Hippocampal formation (tissue), 2 donors: ENCODE measurements around the gene SLC18A2.
"Not testable (repeated sequence)": the region's sequence is repeated elsewhere in the genome, so short reads cannot be mapped to it uniquely, and the experiment has no call there.

ENCODE experiments used
- DNase-seq, 2 donors: peaks; one replicate each; lab custom pipeline; 2025; lab: John Stamatoyannopoulos, UW

Gene SLC18A2

GRCh38 chr10:117262903-117263293 lies 22.0 kb downstream of the SLC18A2 start:
- no peak for DNase-seq

- DNase-seq: no peak
These were observed 23.9 kb downstream of the SLC18A2 start for GRCh38 chr10:117264782-117265181.

DNA sequence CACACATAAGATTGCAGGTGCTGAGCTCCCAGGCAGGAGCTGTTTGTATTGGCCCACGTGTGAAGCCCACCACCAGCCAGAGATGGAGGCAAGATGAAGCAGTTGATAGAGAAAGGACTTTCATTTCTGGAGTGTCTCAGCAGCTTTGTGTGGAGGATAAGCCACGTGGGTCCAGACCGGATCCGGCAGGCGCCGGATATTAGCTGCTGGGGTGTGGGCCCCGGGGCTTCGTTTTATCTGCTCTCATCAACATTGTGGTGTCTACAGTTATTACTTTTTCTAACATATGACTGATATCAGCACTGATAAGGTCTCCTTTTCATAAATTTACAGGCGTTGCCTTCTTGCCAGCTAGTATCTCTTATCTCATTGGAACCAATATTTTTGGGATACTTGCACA lies 25.5 kb downstream of the SLC18A2 start:
- DNase-seq: no peak

DNA sequence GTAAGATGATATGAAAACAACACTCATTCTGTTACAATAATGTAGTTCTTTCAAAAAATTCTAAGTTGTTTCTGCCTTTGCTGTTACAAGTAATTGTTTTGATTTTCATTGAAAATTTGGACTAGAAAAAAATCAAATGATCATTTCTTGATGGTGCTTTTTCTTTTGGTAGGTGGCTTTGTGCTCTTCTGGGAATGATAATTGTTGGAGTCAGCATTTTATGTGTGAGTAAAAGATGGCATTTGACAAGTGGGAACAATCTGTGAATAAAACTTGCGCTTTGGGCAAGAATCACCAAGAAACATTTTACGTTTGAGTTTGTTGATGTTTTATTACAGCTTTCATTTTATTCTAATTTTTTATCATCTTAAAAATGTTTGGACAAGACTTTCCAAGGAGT lies 25.9 kb downstream of the SLC18A2 start:
- no peak for DNase-seq

GRCh38 chr10:117268258-117268657 lies 27.3 kb downstream of the SLC18A2 start:
- no peak for DNase-seq

DNA sequence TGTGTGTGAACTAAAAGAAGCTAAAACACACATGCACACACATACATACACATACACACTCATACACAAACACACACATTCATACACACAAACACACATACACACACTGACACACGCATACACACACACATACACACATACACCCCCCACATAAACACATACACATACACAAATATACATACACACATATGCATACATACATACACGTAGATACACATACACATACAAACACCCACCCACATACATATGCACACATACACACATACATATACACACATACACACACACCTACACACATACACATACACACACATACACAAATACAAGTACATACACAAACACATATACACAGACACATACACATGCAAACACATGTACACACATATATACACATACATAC lies 28.0 kb downstream of the SLC18A2 start:
- no peak for DNase-seq

DNA sequence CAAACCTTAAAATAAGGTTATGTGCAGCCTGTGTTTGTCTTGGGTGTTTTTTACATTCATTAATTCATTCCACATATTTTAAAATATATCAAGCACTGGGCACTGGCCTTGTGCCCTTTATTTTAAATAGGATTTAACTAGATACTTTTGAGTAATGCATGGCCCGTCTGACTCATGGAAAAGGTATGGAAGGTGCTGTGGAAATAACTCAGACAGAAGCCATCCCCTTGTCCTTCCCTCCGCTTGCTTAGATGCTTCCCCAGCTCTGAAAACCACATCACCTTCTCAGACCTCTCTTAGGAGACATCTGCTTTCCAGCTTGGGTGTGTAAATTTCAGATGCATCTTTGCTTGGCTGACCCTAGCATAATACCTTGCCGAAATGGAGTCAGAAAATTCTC lies 30.5 kb downstream of the SLC18A2 start:
- DNase-seq: no peak

GRCh38 chr10:117272195-117273076 lies 31.5 kb downstream of the SLC18A2 start:
- DNase-seq: no peak

- DNase-seq: no peak
These were observed 33.1 kb downstream of the SLC18A2 start for GRCh38 chr10:117273980-117274379.

DNA sequence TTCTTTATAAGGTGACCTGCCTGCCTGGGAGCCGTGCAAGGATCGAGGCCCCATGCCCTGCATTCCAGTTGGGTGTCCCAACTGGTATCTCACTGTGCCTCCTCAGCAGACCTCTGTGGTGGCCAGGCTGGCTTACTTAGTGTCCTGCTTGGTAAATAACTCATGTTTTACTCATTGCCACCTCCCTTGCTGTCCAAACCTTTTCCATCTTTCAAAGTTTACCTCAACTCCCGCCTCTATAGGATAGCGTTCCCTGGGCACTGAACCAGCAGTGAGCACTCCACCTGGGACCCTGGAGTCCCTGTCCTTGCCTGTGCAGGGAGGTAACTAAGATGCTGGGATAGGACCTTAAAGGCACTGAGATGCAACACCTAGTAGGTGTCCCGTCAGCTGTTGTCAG lies 33.6 kb downstream of the SLC18A2 start:
- no peak for DNase-seq

DNA sequence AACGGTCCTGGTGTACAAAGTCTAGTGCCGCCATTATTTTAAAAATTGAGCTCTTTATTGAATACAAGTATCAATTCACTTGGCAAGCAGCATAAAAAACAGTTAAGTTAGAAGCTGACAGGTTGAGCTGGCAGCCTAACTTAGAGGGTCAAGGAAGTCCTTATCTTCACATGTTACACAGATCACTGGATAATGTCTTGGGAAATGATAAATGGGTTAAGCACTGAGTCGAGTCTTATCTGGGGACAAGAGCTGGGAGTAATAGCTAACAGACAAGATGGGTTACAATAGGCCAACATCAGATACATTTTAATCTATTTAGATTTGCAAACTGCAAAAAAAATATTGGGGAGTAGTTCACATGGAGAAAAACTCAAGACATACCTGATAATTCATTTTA lies 34.2 kb downstream of the SLC18A2 start:
- no peak for DNase-seq

GRCh38 chr10:117277675-117278074 lies 36.8 kb downstream of the SLC18A2 start:
- no peak for DNase-seq

DNA sequence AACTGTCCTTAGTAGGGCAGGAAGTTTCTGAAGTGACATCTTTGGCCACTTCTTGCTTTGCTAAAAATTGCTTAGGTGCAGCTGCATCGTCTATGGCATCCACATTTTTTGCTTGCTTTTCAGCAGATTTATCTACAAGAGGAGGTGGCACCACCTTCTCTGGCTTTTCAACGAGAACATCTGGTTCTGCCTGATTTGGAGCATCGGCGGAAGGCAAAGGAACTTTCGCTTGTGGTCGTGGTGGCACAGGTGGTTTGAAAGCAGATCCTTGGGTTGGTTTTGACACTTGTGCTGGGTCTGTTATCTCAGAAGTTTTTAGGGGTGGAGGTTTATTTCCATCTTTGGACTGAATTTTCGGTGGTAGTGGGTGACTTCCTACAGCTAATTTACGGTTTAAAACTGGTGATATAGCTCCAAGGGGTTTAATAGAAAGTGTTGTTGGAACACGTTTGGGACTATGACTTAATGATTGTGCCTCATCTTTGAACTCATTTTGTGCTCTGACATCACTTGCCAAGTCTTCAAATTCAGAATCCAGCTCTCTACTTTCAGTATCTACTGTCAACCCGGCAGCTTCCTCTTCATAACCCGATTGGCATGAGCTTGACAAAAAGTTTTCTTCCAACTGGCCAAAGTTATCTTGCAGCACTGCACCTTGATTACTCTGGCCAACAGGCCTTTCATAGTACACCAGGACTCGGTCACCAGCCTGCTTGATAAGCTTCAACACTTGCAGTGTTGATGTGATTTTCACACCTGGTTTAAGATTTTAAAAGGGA lies 44.0 kb downstream of the SLC18A2 start:
- no peak for DNase-seq

- DNase-seq: not testable (repeated sequence)
These were observed 50.0 kb downstream of the SLC18A2 start for GRCh38 chr10:117290872-117291271.

- DNase-seq: no peak
These were observed 53.2 kb downstream of the SLC18A2 start for GRCh38 chr10:117294039-117294645.

DNA sequence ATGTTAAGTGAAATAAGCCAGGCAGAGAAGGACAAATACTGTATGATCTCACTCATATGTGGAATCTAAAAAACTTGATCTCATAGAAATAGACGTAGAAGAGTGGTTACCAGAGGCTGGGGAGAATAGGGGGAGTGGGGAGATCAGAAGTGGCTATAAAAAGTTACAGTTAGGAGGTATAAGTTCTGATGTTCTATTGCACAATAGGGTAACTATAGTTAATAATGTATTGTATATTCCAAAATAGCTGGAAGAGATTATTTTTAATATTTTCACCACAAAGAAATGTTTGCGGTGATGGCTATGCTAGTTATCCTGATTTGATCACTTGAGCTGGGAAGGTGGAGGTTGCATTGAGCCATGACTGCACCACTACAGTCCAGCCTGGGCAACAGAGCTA lies 53.8 kb downstream of the SLC18A2 start:
- no peak for DNase-seq

DNA sequence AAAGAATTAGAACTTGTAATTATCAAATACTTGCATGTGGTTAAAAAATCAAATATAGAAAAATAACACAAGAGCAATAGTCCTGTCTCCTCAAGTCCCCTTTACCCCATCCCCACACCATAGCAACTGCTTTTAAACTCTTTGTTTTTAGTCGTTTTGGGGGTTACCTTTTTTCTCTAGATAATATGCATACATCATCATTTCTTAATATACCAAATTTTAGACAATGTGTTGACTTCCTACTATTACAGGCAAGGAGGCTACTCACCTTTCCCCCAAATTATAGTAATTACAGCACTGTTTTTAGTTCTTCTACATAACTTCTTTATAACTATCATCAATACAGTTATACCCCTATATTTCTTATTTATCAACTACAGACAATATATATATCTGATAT lies 57.3 kb downstream of the SLC18A2 start:
- no peak for DNase-seq

- DNase-seq: no peak
These were observed 58.5 kb downstream of the SLC18A2 start for GRCh38 chr10:117299435-117299834.

DNA sequence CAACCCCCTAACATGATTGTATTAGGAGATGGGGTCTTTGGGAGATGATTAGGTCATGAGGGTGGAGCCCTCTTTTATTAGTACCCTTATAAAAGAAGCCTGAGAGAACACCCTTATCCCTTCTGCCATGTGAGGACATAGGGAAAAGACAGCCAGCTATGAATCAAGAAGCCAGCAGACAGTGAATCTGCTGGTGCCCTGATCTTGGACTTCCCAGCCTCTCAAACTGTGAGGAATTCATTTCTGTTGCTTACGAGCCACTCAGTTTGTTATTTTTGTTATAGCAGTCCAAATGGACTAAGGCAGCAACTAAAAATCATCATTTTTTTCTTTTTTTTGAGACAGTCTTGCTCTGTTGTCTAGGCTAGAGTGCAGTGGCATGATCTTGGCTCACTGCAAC lies 59.8 kb downstream of the SLC18A2 start:
- no peak for DNase-seq

- not testable (repeated sequence) for DNase-seq
These were observed 62.5 kb downstream of the SLC18A2 start for GRCh38 chr10:117303451-117303850.

DNA sequence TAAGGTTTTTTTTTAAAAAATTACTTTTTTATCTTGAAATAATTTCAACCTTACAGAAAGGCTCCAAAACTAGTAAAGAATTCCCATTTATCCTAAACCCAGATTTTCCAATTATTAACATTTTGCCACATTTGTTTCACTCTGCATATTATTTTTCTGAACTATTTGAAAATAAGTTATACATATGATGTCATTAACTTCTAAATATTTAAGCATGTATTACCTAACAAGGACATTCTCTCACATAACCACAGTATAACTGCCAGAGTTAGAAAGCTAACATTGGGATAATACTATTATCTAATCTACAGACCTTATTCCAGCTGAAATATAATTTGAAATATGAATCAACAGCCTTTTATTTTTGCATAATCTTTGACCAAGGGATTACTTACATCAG lies 65.8 kb downstream of the SLC18A2 start:
- DNase-seq: no peak

DNA sequence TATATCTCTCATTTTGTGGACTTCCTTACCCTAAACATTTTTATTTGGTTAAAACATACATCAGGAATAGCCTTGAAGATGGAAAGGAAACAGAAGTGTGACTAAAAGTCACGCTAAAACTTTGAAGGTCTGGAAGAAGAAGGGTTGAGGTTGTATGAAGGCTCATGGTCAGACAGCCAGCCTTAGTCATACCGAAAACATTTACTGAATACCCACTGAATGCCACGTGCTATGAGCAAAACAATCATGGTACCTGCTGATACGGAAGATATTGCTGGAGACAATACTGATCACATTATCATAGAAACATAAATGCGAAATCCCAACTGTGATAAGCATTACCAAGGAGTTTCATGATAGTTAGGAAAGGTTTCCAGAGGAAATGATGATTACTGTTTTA lies 70.3 kb downstream of the SLC18A2 start:
- DNase-seq: no peak

DNA sequence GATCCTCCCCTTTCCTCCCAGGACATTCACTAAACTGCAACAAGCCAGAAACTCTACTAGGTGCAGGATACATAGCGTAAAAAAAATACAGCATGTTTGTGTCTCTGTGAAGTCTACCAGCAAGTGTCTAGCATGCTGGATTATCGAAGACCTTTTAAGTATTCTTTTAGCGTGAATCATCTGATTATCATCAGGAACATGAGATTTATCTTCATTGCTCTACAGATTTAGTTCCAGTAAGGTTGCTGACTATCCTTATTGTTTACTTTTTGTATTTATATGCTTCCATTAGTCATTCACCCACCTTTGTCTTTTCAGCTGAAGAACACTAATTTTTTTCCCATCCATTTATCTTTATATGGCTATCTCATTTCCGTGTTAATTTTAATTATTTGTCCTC lies 71.5 kb downstream of the SLC18A2 start:
- DNase-seq: no peak
